ENCODE data around the gene ZBTB16.

DNA sequence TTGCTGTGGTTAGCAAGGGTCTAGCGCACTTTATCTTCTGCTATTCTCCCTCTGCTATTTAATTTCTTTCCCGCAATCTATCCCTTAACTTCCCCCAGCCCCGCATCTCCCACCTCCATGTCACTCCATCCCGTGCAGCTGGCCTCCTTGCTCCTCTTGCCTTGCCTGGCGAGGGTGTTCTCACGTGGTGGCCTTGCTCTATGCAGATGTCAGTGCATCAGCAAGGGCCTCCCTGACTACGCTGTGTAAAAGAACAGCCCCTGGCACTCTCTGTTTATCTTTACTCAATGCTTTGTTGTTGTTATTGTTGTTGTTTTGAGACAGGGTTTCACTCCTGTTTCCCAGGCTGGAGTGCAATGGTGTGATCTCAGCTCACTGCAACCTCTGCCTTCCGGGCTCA, 122.2 kb downstream of the ZBTB16 start:
- TF ChIP-seq, protein P1, sequence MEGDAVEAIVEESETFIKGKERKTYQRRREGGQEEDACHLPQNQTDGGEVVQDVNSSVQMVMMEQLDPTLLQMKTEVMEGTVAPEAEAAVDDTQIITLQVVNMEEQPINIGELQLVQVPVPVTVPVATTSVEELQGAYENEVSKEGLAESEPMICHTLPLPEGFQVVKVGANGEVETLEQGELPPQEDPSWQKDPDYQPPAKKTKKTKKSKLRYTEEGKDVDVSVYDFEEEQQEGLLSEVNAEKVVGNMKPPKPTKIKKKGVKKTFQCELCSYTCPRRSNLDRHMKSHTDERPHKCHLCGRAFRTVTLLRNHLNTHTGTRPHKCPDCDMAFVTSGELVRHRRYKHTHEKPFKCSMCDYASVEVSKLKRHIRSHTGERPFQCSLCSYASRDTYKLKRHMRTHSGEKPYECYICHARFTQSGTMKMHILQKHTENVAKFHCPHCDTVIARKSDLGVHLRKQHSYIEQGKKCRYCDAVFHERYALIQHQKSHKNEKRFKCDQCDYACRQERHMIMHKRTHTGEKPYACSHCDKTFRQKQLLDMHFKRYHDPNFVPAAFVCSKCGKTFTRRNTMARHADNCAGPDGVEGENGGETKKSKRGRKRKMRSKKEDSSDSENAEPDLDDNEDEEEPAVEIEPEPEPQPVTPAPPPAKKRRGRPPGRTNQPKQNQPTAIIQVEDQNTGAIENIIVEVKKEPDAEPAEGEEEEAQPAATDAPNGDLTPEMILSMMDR (IDR thresholded peaks at IDR 0.05) = no peak
- TF ChIP-seq EZH2 (IDR thresholded peaks at IDR 0.05) (no peak), EZH2phosphoT487 (IDR thresholded peaks at IDR 0.05) (no peak)

All from neural progenitor cell (in vitro differentiated cells).